Left renal pelvis (tissue), 4 donors: ENCODE results near the gene FBXL4. TPM values are rescaled to one million over a fixed set of nuclear protein-coding genes. Genes with fewer than 3 reads are reported as not detected.
"Not testable (repeated sequence)": the region's sequence is repeated elsewhere in the genome, so short reads cannot be mapped to it uniquely, and the experiment has no call there.

ENCODE experiments used
- DNase-seq, 4 donors: peaks; one replicate each; pipeline ENCODE4 v3.0.0-alpha.2; 2013; ENCODE audit warnings: low read depth in 4 of 4, low spot score in 3 of 4
- polyA plus RNA-seq, 4 donors: library from polyadenylated mRNA; unstranded; fragments of 120-200 nt; gene quantifications; one replicate each; pipeline ENCODE4 v1.2.1, GENCODE V29; 2013; ENCODE audit not compliant: insufficient read length in 4 of 4

FBXL4 gene
- polyA plus RNA-seq, 4 donors: 13.0 to 29.5 (median 24.7) TPM

DNA sequence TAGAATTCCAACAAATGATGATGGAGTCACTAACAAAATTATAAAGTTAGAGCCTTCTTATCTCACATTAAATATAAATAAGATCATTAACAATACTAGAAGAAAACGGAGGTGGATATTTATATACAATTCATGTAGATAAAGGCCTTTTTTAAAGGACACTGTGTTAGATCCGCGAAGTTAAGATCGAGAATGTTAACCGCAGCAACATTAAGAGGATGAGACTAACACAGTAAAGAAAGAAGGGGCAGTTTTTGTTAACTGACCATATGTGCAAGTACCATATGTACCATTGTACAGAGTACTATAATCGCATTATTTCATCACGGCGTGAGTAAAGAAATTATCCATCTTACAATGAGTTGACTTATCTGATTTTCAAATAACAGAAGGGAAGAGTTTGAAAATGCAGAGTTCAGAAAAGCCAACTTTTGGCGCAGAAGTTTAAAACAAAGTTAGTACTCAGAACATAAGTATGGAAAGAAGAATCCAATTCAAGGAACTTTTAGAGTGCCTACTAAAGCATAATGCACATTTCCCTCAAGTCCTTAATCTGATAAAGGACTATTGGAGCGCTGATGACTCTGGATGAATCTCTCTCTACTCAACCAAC, 1.4 kb downstream of the FBXL4 start:
- DNase-seq: no peak

DNA sequence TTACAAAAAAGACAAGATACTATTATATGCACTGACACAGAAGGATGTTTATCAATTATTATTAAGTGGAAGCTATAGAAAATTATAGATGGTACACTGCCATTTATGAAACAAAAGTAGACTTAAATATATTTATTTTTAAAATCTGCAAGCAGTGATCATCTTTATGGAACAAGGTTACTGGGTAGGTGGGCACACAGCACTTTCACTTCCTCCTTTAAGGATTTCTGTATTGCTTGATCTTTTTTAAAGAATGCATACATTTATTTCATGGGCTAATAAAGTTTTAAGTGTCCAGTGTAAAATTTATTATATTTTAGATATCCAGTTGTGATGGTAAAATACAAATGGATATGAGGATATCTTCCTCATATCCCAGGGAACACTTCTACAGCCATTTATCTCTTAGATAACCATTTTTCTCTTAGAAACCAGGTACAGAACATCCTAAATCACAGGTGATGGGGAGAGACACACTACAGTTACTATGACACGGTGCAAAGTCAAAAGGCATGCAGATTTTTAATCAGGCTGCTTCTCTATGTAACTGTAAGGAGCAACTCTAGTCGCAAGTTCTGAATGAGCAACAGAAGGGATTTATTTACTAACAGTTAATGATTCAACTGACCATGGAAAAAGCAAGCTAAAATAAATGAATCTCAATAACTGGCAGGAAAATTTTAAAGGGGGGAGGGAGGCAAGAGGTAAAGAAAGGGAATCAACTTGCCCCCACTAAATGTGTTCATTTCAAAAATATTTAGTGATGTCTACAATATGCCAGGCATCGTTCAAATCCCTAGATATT, 2.2 kb downstream of the FBXL4 start:
- DNase-seq: no peak

DNA sequence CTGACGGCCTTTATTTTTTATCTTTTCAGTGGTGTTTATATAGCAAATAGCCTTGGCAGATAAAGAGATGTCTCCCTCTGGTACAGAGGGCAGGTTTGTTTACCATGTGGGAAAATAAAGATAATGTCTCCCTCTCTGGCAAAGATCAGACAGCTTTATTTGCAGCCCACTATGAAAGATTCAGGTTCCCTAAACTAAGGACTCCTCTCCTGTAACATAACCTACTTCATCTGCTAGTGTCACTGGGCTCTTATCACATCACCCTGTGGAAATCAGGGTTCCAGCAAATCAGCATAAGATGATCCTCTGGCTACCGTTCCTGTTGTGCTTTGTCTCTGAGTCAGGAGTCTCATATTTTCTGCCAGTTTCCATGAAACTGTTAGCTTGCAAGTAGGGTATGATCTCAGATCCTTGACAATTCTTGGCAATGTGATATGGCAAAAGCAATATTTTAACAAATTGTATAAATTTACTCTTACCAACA, 3.1 kb downstream of the FBXL4 start:
- no peak for DNase-seq

DNA sequence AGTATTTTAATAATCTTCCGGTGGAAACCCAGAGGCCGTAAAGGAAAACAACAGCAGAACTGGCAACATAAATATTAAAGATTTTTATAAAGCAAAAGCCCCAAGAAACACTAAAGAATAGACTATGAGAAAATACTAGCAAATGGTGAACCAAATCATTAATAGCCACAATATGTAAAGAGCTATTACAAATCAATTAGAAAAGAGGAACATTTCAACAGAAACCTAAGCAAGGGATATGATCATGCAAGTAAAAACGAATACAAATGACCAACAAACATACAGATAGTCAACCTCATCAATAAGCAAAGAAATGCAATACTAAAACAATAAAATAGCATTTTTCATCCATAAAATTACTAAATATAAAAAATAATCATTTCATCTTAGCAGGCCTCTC, 3.6 kb downstream of the FBXL4 start:
- no peak for DNase-seq

DNA sequence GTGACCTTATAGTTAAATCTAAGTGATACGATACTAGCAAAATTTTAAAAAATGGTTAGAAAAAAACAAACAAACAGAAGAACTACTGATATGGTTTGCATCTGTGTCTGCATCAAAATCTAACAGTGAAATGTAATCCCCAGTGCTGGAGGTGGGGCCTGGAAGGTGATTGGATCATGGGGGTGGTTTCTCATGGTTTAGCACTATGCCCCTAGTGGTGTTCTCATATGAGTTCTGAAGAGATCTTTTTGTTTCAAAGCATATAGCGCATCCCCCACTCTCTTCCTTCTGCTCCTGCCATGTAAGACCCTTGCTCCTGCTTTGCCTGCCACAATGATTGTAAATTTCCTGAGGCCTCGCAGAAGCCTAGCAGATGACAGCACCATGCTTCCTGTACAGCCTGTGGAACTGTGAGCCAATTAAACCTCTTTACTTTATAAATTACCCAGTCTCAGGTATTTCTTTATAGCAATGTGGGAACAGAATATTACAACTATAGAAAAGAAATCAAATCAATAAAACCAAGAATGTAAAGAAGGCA, 5.4 kb downstream of the FBXL4 start:
- no peak for DNase-seq

GRCh38 chr6:98941319-98941718, 6.4 kb downstream of the FBXL4 start:
- no peak for DNase-seq

GRCh38 chr6:98937351-98937750, 10.4 kb downstream of the FBXL4 start:
- DNase-seq: no peak

DNA sequence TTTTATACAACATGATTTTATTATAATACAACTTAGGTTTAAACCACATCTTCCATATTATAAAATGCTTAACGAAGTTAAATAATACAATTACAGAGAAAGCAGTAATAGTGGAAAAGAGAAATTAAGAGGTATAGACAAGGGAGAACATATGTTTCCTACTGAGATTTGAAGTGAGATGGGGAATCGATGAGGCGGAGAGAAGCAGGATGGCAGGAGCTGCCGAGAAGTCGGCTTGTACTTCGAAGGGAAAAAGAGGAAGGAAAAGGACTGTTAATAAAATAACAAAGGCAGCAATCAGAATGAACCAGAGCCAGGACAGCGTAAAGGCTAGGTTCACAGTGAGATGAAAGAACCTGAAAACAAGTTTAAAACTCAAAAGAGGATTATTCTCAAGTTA, 15.4 kb downstream of the FBXL4 start:
- no peak for DNase-seq

DNA sequence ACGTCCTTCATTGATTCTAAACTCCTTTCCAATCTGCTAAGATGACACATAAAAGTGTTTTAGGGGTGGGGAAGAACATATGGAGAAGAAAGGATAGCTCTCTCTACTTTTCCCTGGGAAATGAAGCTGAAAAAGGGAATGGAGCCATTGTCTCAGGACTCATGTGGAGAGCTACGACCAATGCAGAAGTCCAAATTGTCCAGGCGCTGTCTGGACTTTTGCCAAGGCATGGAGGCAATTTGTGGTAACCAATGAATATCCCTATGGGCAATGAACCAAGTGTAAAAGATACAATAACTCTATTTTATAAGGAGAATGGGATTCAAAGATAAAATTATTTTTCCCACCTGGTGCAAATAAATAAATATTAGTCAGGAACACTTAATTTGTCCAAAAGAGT, 16.1 kb downstream of the FBXL4 start:
- DNase-seq: no peak

DNA sequence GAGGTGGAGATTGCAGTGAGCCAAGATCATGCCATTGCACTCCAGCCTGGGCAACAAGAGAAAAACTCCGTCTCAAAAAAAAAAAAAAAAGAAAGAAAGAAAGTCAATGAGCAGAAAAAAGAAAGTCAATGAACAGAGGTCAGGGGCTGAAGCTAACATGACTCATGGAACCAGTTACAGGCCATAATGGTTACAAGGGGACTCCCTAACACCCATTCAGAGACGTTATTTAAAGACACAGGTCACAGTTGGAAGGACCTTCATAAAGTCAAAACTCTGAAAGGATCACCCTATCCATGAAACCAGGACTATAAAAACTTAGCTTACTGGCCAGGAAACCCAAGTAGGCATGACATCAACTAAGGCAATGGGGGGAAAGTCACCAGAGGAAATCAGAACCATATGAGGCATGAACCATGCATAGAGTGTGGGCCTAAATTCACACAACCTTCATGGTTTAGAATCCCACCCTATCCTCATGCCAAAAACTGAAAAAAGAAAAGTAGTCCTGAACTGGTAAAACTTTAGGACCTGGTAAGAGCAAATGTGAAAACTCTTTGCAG, 18.2 kb downstream of the FBXL4 start:
- DNase-seq: no peak

- DNase-seq: no peak
Measured at GRCh38 chr6:98928688-98929087, 19.1 kb downstream of the FBXL4 start.

GRCh38 chr6:98927534-98927933, 20.2 kb downstream of the FBXL4 start:
- peak in 3 of 4 donors; percentile 33 to 67 (median 47) for DNase-seq

GRCh38 chr6:98925831-98926230, 21.9 kb downstream of the FBXL4 start:
- no peak for DNase-seq

DNA sequence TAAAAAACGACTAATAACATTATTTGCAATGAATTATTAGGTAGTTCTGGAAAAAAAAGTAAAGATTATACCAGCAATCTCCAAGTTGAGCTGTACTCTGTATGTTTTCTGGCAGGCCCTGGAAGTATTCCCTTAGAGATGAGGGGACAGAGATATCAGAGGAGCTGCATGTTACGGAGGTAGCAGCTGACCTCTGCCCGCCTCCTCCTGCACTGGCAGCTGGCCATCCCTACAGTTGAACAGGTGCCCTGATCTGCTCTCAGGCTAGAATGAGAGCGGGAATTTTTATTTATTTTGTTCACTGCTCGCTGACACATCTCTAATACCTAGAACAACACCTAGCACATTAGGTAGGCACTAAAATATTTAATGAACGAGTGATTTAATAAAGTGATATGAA, 23.1 kb downstream of the FBXL4 start:
- no peak for DNase-seq

- no peak for DNase-seq
Measured at GRCh38 chr6:98920904-98921431, 26.8 kb downstream of the FBXL4 start.

- DNase-seq: not testable (repeated sequence)
Measured at GRCh38 chr6:98910946-98911345, 36.8 kb downstream of the FBXL4 start.

- no peak for DNase-seq
Measured at GRCh38 chr6:98909236-98909635, 38.5 kb downstream of the FBXL4 start.

GRCh38 chr6:98906342-98906741, 41.4 kb downstream of the FBXL4 start:
- DNase-seq: not testable (repeated sequence)

DNA sequence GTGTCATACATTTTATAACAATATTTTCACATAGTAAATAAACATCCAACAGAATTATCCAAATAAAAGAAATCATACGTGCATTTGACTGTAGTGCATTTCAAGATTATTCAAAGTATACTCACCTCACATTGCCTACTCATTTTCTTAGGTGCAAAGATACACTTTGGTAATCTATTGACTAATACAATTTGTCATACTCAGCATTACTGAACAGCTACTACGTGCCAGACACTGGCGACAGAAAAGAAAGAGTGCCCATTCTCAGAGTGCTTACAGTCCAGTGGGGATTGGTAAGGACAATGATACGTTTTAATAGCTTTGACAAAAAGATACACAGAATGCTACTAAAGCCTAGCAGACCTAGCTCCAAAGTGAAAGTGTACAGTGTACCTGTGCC, 42.0 kb downstream of the FBXL4 start:
- DNase-seq: no peak

- no peak for DNase-seq
Measured at GRCh38 chr6:98904096-98904495, 43.6 kb downstream of the FBXL4 start.

- peak in 2 of 4 donors; percentile 8 for DNase-seq
Measured at GRCh38 chr6:98900706-98901105, 47.0 kb downstream of the FBXL4 start.
